GM18505 (cell line): ENCODE results near the gene SLC12A6.

Experiments used
- ATAC-seq: cut with Tn5 transposase; IDR thresholded peaks from one replicate; pipeline ENCODE4 v1.9.1; 2021; ENCODE audit not compliant: unreplicated experiment
- POLR2A ChIP-seq: IDR thresholded peaks from 4 replicates; pipeline ENCODE4 v1.6.1; 2011; ENCODE audit warnings: borderline replicate concordance; ENCODE audit not compliant: insufficient read depth, insufficient read length; ENCODE audit errors: extremely low read depth

SLC12A6 gene

DNA sequence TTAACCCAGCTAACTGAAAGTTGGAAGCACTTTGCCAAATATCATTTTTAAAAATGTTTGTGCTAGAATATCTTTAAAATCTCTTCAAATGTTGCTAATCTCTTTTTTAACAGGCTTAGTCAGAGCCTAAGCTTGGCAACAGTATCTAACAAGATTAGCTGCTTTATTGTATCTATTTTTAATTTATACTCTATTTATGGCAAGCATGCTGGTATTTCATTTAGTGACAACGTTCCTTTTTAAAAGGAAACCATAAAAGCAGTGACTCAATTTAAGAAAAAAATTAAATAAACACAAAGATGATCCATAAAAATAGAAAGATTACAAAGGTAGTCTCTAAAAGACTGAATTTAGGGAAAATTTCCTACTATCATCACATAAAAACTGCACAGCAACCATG, 40.5 kb downstream of the SLC12A6 start:
- ATAC-seq, result no peak
- no peak for TF ChIP-seq POLR2A

DNA sequence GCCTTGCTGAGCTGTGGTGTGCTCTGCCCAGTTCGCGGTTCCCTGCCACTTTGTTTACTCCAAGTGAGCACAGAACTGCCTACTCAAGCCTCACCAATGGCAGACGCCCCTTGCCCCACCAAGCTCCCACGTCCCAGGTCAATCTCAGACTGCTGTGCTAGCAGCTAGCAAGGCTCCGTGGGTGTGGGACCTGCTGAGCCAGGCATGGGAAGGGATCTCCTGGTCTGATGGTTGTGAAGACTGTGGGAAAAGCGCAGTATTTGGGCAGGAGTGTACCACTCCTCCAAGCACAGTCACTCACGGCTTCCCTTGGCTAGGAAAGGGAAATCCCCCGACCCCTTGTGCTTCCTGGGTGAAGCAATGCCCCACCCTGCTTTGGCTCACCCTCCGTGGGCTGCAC, 45.0 kb downstream of the SLC12A6 start:
- no peak for TF ChIP-seq POLR2A
- no peak for ATAC-seq

DNA sequence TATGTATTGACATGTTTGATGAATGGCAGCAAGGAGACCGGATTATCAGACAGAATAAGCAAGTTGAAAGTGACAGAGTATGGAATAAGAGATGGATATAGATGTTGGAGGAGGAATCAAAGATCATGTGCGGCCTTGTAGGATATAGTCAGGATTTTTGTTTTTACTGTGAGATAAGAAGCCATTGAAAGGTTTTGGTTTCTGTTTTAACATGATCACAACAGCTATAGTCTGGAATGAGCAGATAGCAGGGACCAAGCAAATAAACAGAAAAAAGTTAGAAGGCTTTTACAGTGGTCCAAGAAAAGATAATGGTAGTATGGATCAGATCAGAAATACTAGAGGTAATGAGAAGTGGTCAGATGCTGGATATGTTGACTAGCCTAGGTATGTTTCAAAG, 52.6 kb downstream of the SLC12A6 start:
- ATAC-seq, result no peak
- no peak for TF ChIP-seq POLR2A

DNA sequence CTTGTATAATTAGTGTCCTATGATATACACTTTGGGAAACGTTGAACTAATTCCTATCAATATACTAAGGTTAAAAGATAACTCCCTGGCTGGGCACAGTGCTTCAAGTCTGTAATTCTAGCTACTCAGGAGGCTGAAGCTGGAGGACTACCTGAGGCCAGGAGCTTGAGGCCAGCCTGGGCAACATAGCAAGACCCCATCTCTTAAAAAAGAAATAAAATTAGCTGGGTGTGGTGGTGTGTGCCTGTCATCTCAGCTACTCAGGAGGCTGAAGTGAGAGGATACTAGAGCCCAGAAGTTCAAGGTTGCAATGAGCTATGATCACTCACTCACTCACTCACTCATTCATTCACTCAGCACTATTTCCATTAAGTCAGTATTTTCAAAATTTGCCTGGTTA, 55.2 kb downstream of the SLC12A6 start:
- no peak for TF ChIP-seq POLR2A
- no peak for ATAC-seq

DNA sequence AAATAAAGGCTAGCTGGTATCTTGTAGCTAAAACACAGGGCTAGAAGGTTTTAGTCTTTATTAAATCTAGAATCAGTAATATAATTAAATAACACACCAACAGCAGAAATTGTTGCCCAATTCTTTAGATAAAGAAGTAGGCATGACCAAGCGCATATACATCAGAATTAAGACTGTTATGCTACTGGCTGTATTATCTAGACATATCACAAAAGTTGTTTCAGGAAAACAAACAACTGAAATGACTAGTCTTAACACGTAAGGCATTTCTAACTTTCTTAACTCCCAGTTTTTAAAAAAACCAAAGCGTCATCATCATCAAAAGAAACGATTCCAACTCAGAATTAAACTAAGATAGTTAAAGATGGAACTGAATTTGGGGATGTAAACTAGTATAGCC, 57.4 kb downstream of the SLC12A6 start:
- TF ChIP-seq POLR2A, result no peak
- no peak for ATAC-seq

GRCh38 chr15:34279368-34279767, 58.2 kb downstream of the SLC12A6 start:
- no peak for TF ChIP-seq POLR2A
- no peak for ATAC-seq

DNA sequence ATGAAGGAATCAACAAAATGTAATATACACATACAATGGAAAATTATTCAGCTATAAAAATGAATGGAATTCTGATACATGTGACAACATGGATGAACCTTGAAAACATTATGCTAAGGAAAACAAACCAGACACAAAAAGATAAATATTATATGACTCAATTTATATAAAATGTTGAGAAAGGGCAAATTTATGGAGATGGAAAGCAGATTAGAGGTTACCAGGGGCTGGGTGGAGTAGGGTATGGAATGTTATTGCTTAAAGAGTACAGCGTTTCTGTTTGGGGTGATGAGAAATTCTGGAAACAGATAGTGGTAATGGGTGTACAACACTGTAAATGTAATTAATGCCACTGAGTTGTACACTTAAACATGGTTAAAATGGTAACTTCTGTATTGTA, 61.9 kb downstream of the SLC12A6 start:
- ATAC-seq, result no peak
- TF ChIP-seq POLR2A, result no peak

- TF ChIP-seq POLR2A, result no peak
- ATAC-seq, result no peak
Measured at GRCh38 chr15:34275154-34275553, 62.4 kb downstream of the SLC12A6 start.

DNA sequence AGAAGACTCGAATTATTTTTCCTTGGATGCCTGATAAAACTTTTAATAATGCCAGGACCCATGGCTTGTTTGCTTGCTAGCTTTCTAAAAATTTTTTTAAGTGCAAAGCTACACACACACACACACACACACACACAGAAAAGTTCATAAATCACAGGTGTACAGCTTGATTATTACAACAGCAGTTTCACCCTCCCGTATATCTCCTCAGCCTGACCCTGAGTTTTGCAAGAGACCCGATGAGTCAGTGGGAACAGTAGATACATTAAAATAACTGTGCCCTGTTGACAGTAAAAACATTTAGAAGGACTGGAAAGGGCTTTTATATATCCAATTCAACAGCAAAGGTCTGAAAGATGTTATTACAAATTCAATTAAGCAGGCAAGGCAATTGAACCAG, 66.1 kb downstream of the SLC12A6 start:
- TF ChIP-seq POLR2A, result no peak
- ATAC-seq, result no peak

DNA sequence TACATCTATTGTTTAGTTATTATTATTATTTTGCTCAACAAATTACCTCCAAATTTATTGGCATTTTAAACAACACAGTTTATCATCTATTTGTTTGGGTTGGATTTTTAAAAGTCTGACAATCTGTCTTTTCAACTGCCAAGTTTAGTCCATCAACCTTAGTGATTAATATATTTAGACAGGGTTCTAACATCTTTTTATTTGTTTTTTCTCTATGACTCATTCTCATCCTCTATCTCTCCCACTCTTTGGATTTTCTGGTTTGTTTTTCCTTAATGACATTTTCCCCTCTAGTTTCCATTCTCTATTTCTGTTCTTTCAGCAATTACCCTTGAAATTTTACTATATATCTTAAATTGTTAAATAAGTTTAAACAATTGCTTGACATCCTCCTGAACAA, 70.8 kb downstream of the SLC12A6 start:
- no peak for ATAC-seq
- TF ChIP-seq POLR2A, result no peak

- no peak for ATAC-seq
- TF ChIP-seq POLR2A, result no peak
Measured at GRCh38 chr15:34264076-34264475, 73.5 kb downstream of the SLC12A6 start.

- ATAC-seq, result no peak
- TF ChIP-seq POLR2A, result no peak
Measured at GRCh38 chr15:34262362-34262761, 75.2 kb downstream of the SLC12A6 start.

DNA sequence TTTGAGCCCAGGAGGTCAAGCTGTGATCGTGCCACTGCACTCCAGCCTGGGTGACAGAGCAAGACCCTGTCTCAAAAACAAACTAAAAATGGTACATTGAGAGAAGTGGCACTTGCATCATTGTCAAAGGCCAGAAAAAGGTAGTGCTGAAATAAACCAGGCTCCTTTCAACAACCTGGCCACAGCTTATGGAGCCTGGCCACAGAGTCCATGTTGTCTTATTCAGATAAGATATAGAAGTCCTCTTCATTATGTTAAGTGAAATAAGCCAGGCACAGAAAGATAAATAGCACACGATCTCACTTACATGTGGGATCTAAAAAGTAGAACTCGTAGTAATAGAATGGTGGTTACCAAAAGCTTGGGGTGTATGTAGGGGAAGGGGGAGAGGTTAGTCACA, 78.0 kb downstream of the SLC12A6 start:
- no peak for TF ChIP-seq POLR2A
- ATAC-seq, result no peak

DNA sequence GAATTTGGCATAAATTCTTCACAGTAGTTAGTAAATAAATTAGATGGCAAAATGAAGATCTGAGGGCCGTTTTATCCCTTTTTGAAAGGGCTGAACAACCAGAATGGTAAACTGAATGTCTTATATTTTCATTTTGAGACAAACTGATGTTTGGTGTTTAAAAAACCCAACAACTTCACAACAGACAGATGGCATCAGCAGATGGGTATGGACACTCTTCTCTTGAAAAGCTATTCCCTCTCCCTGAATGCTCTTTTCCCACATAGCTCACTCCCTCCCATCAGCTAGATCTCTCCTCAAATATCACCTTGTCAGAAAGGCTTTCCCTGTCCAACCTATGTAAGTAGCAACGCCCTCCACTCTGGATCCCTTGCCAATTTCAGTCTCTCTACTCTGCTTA, 79.4 kb downstream of the SLC12A6 start:
- ATAC-seq, result no peak
- no peak for TF ChIP-seq POLR2A

DNA sequence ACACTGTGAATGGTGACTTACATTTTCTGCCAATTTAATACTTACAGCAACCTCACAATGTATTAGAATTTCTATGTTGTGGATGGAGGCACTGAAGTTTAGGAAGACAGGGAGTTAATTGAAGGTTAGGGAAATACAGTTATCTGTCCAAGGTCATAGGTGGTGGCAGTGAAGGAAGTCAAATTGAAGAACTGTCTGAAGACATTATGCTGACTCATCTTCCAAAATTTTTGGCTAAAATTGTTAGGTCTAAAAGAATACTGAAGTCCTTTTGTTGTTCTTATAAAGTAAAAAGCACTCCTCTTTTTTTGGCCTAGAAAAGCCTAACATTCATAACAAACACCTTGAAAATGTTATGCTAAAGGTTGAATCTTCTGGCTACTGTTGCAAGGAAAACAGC, 85.0 kb downstream of the SLC12A6 start:
- no peak for TF ChIP-seq POLR2A
- no peak for ATAC-seq
